OCI-LY1 (cell line): ENCODE data around the gene KCNH6.

Experiments
- H2AFZ ChIP-seq: fragments of 200-600 bp; sonication (generic), shearing (Covaris generic); 2 replicates; pipeline ENCODE4 v1.6.0; 2014; ENCODE audit warnings: antibody characterized with exemption, mild to moderate bottlenecking, low read length
- H3F3A ChIP-seq: fragments of 200-600 bp; sonication (generic), shearing (Covaris generic); 2 replicates; pipeline ENCODE4 v1.6.0; 2014; ENCODE audit warnings: mild to moderate bottlenecking, antibody characterized with exemption, low read length, moderate library complexity; ENCODE audit not compliant: insufficient read depth
- H3K27ac ChIP-seq: fragments of 200-600 bp; sonication (generic); 2 replicates; pipeline ENCODE4 v1.5.1; 2014; ENCODE audit warnings: low read length, mixed run types, mild to moderate bottlenecking, low read depth; ENCODE audit not compliant: poor library complexity, severe bottlenecking
- H3K27me3 ChIP-seq: fragments of 200-600 bp; sonication (generic); 2 replicates; pipeline ENCODE4 v1.6.0; 2014; ENCODE audit warnings: antibody characterized with exemption, mild to moderate bottlenecking, low read length, moderate library complexity; ENCODE audit not compliant: insufficient read depth
- H3K36me3 ChIP-seq: fragments of 200-600 bp; sonication (generic); 2 replicates; pipeline ENCODE4 v1.6.1; 2014; ENCODE audit warnings: mild to moderate bottlenecking, antibody characterized with exemption, low read length, moderate library complexity, mixed read lengths; ENCODE audit not compliant: insufficient read depth
- H3K4me1 ChIP-seq: fragments of 200-600 bp; sonication (generic); 2 replicates; pipeline ENCODE4 v1.5.1; 2014; ENCODE audit warnings: mild to moderate bottlenecking, low read length, moderate library complexity; ENCODE audit not compliant: insufficient read depth, severe bottlenecking
- H3K4me2 ChIP-seq: fragments of 200-600 bp; sonication (generic), shearing (Covaris generic); 2 replicates; pipeline ENCODE4 v1.6.1; 2014; ENCODE audit warnings: low read length
- H3K4me3 ChIP-seq: fragments of 200-600 bp; sonication (generic); 2 replicates; pipeline ENCODE4 v1.5.1; 2014; ENCODE audit warnings: low read length, low read depth, mild to moderate bottlenecking, mixed read lengths; ENCODE audit not compliant: poor library complexity, severe bottlenecking
- H3K79me2 ChIP-seq: fragments of 200-600 bp; shearing (Covaris generic); 2 replicates; pipeline ENCODE4 v1.6.1; 2016; ENCODE audit warnings: mixed run types, low read length, mixed read lengths; ENCODE audit not compliant: insufficient read depth
- H3K9ac ChIP-seq: fragments of 200-600 bp; sonication (generic), shearing (Covaris generic); 2 replicates; pipeline ENCODE4 v1.6.1; 2014; ENCODE audit warnings: mild to moderate bottlenecking, low read length, mixed read lengths
- H3K9me2 ChIP-seq: fragments of 200-600 bp; sonication (generic), shearing (Covaris generic); 2 replicates; pipeline ENCODE4 v1.6.1; 2014; ENCODE audit warnings: low read depth, mild to moderate bottlenecking, low read length, mixed read lengths
- H3K9me3 ChIP-seq: fragments of 200-600 bp; shearing (Covaris generic); 2 replicates; pipeline ENCODE4 v1.6.1; 2014; ENCODE audit warnings: low read length, mixed read lengths
- H4K20me1 ChIP-seq: fragments of 200-600 bp; sonication (generic), shearing (Covaris generic); 2 replicates; pipeline ENCODE4 v1.6.0; 2016; ENCODE audit warnings: mild to moderate bottlenecking, low read length; ENCODE audit not compliant: insufficient read depth
- CTCF ChIP-seq: fragments of 200-600 bp; sonication (generic), shearing (Covaris generic); IDR thresholded peaks from 2 replicates; pipeline ENCODE4 v1.5.1; 2017; ENCODE audit warnings: mild to moderate bottlenecking, antibody characterized with exemption, low read length, moderate library complexity, mixed read lengths
- EZH2 ChIP-seq: fragments of 200-600 bp; sonication (generic), shearing (Covaris generic); IDR thresholded peaks from 2 replicates; pipeline ENCODE4 v1.8.0; 2017; ENCODE audit warnings: borderline replicate concordance, mixed run types, mild to moderate bottlenecking, antibody characterized with exemption, low read length, moderate library complexity, mixed read lengths

Gene KCNH6

DNA sequence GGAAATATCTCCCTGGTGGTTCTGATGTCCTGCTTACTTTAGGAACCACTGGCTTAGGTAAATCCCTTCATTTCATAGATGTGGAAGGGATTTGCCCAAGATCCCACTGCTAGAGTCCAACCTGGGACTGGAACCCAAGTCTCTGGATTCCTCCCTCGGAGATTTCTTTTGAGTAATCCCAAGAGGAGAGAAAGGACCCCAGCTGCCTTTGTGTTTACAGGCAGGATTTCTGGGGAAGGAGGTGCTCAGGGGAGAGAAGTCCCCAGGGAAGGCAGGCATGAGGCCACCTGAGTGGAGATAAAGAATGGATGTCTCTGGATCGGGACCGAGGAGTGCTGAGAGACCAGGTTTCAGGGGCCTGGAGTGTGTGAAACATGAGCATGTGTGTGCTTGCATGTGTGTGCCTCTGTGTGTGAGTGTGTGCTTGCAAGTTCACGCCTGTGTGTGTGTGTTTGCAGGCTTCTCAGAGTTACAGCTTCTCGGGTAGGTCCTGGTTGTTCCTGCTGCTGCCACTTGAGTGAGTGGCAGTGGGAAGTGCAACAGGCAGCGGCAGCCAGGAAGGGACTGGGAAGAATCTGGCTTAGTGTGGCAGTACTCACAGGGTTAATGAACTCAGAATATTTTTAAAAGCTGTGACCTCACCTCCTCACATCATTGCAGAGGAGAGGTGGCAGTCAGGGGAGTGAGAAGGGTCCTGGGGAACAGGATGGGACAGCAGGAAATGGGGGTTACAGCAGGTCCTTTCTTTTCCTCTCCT lies 2.2 kb downstream of the KCNH6 start:
- Histone ChIP-seq H3K4me1 (no peaks in the 10 kb centered on the region), H3K9me3 (no peaks in the 10 kb centered on the region), H3K4me2 (no peak overlapping the region), H3K9ac (no peak overlapping the region), H3K9me2 (no peaks in the 10 kb centered on the region), H3K27ac (no peak overlapping the region), H3K36me3 (no peaks in the 10 kb centered on the region), H3K79me2 (no peaks in the 10 kb centered on the region), H2AFZ (no peak overlapping the region), H3K4me3 (no peak overlapping the region), H3F3A (no peaks in the 10 kb centered on the region), H4K20me1 (no peaks in the 10 kb centered on the region), H3K27me3 (no peaks in the 10 kb centered on the region; the same call in 1 of the 2 replicates)
- TF ChIP-seq EZH2 (no peak), CTCF (no peak)

DNA sequence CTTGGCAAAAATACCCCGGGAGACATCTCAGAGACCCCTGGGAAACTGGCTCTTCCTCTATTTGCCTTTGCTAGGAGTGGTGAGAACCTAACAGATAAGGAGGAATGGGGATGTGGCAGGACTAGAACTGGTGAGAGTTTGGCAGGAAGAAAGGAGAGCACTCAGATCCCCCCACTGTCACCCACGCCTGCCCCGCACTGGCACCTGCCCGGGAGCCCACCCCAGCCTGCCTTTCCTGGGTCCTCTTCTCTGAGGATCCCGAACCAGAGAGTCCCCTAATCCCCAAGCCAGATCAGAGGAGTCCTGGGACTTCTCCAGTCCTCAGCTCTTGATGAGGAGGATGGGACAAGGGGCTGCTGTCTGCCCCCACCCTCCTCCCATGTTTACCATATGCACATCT lies 3.7 kb downstream of the KCNH6 start:
- TF ChIP-seq EZH2 (no peak), CTCF (no peak)
- no peaks in the 10 kb centered on the region for H3F3A ChIP-seq
- H2AFZ ChIP-seq = no peak overlapping the region
- H4K20me1 ChIP-seq = no peaks in the 10 kb centered on the region
- no peaks in the 10 kb centered on the region; the same call in 1 of the 2 replicates for H3K27me3 ChIP-seq
- no peak overlapping the region for H3K9ac ChIP-seq
- H3K9me2 ChIP-seq = no peaks in the 10 kb centered on the region
- H3K9me3 ChIP-seq = no peaks in the 10 kb centered on the region
- no peaks in the 10 kb centered on the region for H3K36me3 ChIP-seq
- no peak overlapping the region for H3K27ac ChIP-seq
- H3K4me2 ChIP-seq = no peak overlapping the region
- H3K4me3 ChIP-seq = no peak overlapping the region
- H3K79me2 ChIP-seq = no peaks in the 10 kb centered on the region
- H3K4me1 ChIP-seq = no peaks in the 10 kb centered on the region

- no peaks in the 10 kb centered on the region for H4K20me1 ChIP-seq
- no peak overlapping the region for H2AFZ ChIP-seq
- no peaks in the 10 kb centered on the region; the same call in 1 of the 2 replicates for H3K27me3 ChIP-seq
- H3K4me3 ChIP-seq = no peak overlapping the region
- no peaks in the 10 kb centered on the region for H3K36me3 ChIP-seq
- no peak overlapping the region for H3K4me2 ChIP-seq
- no peaks in the 10 kb centered on the region for H3K9me3 ChIP-seq
- no peaks in the 10 kb centered on the region for H3K4me1 ChIP-seq
- no peaks in the 10 kb centered on the region for H3K9me2 ChIP-seq
- H3K79me2 ChIP-seq = no peaks in the 10 kb centered on the region
- no peak overlapping the region for H3K9ac ChIP-seq
- H3F3A ChIP-seq = no peaks in the 10 kb centered on the region
- TF ChIP-seq EZH2 (no peak), CTCF (no peak)
- no peak overlapping the region for H3K27ac ChIP-seq
Observed at GRCh38 chr17:63528183-63528582, 5.0 kb downstream of the KCNH6 start.
